ENCODE data around the gene CNBP.
"Not testable (repeated sequence)": the region's sequence is repeated elsewhere in the genome, so short reads cannot be mapped to it uniquely, and the experiment has no call there.

CNBP gene

DNA sequence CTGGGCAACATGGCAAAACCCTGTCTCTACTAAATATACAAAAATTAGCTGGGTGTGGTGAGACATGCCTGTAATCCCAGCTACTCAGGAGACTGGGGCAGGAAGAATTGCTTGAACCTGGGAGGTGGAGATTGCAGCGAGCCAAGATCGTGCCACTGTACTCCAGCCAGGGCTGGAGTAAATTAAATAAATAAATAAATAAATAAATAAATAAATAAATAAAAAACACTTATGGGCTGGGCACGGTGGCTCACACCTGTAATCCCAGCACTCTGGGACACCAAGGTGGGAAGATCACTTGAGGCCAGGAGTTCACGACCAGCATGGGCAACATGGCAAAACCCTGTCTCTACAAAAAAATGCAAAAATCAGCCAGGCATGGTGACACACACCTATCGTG lies 42.7 kb downstream of the CNBP start:
- H3K4me3 ChIP-seq, H3K27ac ChIP-seq: not testable (repeated sequence)

DNA sequence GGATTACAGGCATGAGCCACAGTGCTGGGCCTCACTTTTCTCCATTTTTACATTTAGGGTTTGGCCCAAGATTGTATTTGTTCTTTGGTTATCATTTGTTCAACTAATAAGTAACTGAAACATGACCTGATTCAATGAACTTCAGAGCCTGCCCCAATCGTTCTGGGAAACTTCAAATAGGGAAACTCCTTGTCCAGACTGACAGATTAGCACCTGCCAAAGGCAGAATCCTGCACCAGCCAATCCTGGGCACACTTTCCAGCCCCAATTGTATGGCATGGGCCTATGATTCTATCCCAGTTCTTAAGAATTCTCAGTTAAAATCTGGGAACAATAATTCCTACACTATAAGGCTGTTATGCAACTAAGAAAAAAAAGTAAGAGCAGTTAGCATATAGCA lies 43.8 kb downstream of the CNBP start:
- H3K4me3 ChIP-seq, result no peak overlapping the region

DNA sequence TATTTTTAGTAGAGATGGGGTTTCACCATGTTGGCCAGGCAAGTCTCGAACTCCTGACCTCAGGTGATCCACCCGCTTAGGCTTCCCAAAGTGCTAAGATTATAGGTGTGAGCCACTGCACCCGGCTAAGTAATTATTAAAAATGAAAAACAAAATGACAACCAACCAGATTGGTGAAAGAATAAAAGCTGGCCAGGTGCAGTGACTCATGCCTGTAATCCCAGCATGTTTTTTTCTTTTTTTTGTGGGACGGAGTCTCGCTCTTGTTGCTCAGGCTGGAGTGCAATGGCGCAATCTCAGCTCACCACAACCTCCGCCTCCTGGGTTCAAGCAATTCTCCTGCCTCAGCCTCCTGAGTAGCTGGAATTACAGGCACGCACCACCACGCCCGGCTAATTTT lies 47.4 kb downstream of the CNBP start:
- not testable (repeated sequence) for H3K4me3 ChIP-seq, H3K27ac ChIP-seq

More for the DNA sequence above, 43.8 kb downstream of the CNBP start:
- H3K27ac ChIP-seq, result no peak overlapping the region

DNA sequence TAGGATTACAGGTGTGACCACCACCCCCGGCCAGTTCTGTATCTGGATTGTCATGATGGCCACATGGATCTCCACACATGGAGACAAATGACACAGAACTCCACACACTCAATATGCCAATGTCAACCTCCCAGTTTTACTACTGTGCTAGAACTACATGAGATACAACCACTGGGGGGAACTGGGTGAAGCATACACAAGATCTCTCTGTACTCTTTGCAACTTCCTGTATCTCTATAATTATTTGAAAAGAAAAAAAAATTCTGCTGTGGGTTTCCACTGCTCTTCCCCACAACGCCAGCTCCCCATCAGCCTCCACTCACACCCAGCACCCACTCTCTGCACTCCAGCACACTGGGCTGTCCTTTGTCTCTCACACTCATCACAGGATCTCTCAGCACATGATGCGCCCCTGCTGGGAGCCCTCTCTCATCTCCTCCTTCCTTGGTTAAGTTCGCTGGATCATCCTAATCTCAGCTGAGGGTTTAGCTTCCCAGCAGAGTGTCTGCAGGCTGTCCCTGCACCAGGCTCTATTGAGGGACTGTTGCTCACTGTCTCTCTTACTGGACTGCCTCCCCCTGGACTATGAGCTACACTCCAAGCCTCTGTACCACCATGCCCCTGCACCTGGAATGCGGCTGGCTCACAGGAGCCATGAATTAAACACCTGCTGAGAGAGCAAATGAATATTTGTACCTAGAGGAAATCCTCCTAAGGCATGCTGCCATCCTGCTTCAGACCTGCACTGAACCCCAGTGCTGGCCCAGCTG lies 51.4 kb downstream of the CNBP start:
- no peak overlapping the region for H3K4me3 ChIP-seq
- no peak overlapping the region for H3K27ac ChIP-seq

DNA sequence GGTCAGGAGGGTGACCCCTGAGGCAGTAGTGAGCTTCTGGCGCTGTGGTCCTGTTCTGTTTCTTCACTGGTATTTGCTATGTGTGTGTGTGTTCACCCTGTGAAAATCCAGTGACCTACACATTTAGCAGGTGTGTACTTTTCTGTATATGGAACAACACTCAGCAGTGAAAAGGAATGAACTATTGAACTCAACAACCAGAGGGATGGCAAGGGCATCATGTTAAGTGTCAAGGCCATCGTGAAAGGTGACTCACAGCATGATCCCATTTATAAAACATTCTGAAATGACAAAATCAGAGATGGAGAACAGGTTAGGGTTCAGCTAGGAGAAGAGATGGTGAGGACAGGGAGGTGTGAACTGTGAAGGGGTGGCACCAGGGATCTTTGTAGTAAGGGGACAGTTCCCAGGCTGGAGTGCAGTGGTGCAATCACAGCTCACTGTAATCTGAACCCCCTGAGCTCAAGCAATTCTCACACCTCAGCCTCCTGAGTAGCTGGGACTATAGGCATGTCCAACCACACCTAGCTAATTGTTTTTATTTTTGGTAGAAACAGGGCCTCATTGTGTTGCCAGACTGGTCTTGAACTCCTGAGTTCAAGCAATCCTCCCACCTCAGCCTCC lies 52.1 kb downstream of the CNBP start:
- Histone ChIP-seq H3K4me3 (no peak overlapping the region), H3K27ac (no peak overlapping the region)

DNA sequence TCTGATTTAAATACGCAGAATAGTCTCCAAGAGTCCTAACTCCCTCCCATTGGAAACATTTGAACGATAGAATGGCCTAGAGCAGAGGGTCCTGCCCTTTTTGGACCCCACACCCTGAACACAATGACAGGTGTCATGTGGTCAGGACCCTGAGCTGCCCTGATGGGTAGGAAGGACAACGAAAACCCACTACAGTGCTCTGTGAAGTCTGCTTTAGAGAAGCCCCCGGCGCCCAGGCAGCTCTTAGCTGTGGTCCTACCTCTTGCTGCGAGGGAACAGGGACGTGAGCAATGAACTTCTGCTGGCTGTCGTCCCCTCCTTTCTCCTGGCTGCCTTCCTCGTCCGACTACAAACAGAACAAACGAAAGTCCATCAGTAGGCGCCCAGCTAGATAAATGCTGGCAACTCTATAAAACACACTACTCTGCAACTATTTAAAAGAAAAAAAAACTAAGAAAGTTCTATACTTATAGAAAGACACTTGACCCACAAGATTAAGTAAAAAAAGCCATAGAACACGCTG lies 53.3 kb downstream of the CNBP start:
- H3K27ac ChIP-seq, result no peak overlapping the region
- no peak overlapping the region for H3K4me3 ChIP-seq

DNA sequence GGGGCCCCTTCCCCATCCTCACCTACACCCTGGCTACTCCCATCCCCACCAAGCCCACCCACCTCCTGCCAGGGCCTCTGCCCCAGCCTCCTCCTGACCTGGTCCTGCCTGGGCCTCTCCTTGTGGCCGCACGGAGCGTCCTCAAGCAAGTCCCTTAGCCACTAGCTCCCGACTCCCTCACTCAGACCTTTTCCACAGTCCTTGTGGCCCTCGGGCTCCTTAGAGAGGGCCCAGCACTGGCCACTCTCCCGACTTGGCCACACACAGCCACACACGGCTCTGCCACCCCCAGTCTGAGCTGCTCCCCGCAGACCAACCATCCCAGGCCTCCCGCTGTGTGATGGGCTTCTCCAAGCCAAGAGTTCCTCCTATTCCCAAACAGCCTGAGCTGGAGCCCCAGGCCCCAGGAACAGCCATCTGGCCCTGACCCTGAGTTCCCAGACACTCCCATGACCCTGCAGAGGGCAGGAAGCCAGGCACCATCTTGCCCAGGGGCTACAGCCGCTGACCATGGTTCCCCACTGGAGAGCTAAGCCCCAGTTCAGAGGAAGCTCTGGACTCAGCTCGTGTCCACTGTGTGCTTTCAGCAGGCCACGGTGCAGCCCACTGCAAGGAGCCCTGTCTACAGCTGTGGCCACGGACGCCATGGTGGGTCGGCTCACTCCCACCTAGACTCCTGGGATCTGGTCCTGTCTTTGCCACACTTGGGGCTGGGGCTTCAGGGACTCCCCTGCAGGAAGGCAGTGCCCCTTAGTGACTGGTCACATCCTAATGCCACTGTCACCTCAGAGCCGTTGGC lies 55.1 kb downstream of the CNBP start:
- H3K27ac ChIP-seq, result no peak overlapping the region
- H3K4me3 ChIP-seq, result no peak overlapping the region

DNA sequence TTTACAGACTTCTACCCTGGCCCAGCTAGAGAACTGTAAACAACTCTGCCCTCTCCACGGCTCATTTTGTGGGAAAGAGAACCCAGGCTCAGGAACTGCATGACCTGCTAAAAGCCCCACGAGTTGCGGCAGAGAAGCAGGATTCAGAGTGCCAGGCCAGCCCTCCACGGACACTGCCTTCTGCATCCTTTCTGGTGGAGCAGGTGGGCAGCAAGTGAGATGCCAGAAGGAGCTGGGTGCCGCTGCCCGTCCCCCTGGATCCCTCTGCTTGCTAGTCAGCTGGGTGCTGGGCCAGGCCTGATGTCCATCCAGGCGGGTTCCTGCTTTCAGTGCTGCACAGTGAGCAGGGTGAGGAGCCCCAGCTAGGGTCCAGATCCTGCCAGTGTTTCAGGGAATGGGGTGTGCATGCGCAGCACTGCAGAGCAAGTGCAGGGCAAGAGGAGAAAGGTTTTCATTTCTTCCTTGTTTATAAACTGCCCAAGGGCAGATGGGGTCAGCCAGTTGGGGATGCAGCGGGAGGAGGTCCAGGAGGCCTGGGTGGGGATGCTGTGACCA lies 56.9 kb downstream of the CNBP start:
- H3K4me3 ChIP-seq, result no peak overlapping the region
- H3K27ac ChIP-seq, result no peak overlapping the region

DNA sequence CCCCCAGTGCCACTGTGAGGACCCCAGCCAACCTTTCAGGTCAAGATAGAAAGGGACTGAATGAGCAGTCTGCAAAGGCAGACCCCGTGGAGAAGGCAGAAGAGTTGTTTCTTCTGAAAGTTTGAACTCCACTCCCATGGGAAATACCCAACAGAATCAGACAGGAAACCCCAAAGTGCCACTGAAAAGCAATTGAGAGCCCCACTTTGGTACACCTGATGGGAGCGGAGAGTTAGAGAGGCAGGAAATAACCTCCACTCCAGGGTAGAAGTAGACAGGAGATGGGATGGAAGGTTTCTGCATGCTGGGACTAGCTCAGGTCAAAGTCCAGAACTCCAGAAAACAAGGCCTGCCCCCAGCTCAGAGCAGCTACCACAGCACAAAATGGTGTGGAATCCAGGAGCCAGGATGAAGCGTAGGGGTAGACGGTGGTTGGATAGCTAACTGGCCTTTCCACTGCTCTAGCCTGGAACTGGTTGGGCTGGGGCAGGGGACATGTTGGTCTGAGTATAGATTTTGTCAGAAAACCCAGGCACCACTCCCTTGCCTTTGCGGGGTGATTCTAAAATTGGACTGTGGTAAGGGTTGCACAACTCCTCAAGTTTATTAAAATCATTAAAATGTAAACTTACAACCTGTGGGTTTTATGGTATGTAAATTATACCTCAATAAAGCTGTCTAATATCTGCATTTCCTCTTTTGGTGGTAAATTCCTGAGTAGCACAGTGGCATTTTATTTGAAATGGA lies 60.2 kb downstream of the CNBP start:
- peak overlapping the region in 2 of 21 experiments; percentile 35 to 94 for H3K27ac ChIP-seq
- no peak overlapping the region for H3K4me3 ChIP-seq

DNA sequence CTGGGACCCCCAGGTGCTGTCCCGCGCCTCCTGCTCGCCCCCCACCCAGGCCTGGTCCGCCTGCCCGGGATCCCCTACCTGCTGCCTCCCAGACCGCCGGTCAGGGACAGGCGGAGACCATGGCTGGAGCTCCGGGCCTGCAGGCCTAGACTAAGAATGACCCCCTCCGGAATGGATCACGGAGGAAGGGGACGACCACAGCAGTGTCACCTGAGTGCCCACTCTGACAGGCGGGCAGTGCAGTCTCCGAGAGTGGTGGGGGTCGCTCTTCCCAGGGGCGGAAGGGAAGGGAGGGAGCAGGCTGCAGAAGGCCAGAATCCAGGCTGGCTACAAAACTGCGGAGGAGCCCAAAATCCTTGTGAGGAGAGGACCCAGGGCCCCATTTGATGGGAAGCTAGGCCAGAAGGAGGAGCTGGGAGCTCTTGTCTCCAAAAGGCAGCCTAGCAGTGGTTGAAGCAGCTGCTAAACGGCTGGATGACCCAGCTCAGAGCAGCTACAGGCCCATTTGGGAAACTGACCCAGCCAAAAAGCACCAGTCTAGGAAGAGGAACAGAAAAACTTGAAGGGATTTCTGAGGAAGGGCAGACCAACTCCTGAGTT lies 61.2 kb downstream of the CNBP start:
- Histone ChIP-seq H3K27ac (peak overlapping the region in 17 of 21 experiments; percentile 42 to 95 (median 88)), H3K4me3 (peak overlapping the region in 3 of 7 experiments; percentile 58 to 84 (median 78))

DNA sequence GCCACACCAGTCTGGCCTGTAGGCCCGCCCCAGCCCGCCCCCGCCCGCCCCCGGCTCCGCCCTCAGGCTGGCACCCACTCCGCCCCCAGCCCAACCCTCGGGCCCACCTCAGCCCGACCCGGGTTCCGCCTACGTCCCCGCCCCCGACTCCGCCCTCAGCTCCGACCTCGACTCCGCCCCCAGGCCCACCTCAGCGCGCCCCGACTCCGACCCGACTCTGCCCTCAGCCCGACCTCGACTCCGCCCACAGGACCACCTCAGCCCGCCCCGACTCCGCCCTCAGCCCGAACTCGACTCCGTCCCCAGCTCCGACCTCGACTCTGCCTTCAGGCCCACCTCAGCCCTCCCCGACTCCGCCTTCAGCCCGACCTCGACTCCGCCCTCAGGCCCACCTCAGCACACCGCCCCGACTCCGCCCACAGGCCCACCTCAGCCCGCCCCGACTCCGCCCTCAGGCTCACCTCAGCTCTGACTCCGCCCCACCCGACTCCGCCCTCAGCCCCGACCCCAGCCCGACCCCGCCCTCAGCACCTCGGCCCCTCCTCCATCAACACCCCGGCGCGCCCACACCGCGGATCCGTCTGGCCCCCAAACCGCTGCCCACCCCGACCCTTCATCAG lies 61.8 kb downstream of the CNBP start, which contains the start of gene RAB43:
Gene RAB43, minus strand, starts transcription at position 13 of the 620 bp plus-strand sequence. CDS start 315 bp downstream, outside the sequence.
- Histone ChIP-seq H3K4me3 (peak within 1 kb of the TSS; percentile 58 to 84 (median 78)), H3K27ac (peak within 1 kb of the TSS; percentile 68 to 95 (median 89))

DNA sequence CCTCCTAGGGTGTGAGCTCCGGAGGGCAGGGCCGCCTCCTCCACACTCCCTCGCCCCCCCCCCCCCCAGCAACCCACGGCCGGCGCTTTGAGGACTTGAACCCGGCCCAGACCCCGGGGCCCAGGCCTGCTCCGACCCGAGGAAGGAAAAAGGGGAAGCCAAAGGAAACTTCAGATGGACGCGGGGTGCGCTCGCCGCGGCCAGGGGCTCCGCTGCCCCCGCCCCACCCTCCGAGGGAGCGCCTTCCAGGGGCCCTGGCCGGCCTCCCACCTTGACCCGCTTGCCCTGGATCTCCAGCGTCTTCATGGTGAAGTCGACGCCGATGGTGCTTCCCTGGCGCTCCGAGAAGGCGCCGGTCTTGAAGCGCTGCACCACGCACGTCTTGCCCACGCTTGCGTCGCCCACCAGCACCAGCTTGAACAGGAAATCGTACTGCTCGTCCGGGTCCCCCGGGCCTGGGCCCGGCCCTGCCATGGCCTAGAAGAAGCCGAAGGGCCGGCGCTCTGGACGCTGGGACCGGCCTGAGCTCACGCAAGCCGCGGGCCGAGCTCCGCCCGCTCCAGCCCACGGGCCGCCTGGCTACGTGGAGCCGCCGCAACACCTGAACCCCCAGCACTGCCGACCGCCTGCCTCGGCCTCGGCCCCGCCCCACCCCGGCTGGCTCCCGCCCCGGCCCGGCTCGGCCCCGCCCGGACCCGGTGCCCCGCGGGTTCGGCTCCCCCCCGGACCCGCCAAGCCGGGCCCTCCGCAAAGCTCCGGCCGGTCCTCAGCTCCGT lies 62.5 kb downstream of the CNBP start:
- Histone ChIP-seq H3K27ac (peak overlapping the region; percentile 68 to 95 (median 89)), H3K4me3 (peak overlapping the region; percentile 58 to 84 (median 78))

DNA sequence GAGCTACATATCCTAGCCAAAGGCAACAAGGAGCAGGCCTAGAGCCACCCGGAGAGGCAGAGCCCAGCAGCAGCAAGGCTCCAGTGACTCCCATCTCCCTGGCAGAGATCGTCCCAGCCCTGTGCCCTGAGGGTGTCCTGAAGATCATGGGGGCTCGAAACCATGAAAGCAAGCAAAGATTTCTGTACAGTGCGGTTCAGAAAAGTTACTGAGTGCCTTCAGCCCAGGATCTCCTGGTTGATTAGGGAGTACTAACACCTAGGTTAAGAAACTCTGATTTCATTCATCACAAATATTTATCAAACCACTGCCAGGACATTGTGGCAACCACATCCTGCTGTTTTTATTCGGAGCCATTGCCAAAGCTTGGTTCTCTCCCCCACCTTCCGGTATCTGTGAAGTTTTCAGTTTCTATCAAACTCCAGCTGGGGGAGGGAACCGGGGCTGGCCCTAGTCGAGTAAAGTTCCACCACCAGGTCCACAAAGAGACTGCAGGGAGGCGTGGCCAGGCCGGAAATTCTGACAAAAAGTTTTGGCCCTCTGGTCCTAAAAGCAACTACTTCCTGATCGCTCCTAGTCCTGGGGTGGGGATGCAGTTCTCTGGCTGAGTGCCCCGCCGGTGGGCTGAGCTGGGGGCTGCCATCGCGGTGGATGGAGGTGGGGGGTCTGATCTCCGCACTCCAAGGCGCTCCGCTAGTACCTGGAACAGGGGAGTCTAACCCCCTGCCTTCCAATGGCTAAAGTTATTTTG lies 63.3 kb downstream of the CNBP start:
- peak overlapping the region; percentile 68 to 95 (median 89) for H3K27ac ChIP-seq
- peak overlapping the region; percentile 58 to 84 (median 78) for H3K4me3 ChIP-seq

DNA sequence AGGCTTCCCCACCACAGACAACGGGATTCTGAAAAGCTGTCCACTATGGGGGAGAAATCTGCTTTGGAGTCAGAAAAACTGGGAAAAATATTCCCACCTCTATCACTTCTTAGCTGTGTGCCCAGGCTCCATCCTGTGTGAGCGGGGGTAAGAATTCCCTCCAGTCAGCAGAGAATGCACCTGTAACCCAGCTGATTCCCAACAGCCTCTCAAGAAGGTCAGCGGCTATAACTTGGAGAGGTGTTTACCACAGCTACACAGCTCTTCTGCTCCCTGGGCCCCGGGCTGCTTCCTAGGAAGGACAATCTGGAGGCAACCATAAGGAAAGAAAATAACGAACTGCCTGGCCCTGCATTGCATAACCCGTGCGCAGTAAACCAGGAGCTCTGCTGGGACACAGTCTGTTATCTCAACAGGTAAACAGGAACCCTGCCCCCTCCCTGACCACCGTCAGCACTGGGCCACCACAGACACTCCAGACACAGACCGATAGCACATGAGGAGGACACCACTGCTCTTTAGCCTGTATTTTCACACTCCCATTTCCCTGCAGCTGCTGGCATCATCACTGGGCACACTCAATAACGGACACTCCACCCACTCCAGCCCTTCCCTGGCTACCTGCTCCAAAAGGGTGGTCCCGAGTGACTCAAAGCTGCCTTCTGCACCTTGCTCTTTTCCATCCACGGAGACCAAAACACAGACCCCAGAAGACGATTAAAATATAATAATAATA lies 64.2 kb downstream of the CNBP start:
- H3K27ac ChIP-seq, result peak overlapping the region in 20 of 21 experiments; percentile 63 to 95 (median 88)
- peak overlapping the region; percentile 58 to 84 (median 78) for H3K4me3 ChIP-seq

DNA sequence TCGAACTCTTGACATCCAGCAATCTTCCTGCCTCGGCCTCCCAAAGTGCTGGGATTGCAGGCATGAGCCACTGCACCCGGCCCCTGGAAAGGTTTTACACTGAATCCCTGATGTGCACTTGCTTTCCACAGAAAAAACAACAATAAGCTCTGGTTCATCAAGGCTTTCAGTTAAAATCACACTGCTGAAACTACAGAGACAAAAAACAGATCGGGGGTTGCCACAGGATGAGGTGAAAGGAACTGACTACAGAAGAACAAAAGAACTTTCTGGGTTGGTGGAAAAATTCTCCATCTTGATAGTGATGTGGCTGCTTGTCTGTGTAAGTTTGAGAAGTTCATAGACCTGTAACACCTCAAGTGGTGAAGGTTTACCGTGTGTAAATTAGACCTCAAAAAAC lies 65.0 kb downstream of the CNBP start:
- Histone ChIP-seq H3K27ac (peak overlapping the region in 13 of 21 experiments; percentile 13 to 95 (median 86)), H3K4me3 (peak overlapping the region in 1 of 7 experiments; percentile 82)

Measured in skin epidermis (tissue), 12 donors.